Trophoblast cell (in vitro differentiated cells and primary cell): ENCODE data around the gene SEC22A. TPM values are rescaled to one million over a fixed set of nuclear protein-coding genes. Genes with fewer than 3 reads are reported as not detected.

Experiments used
- DNase-seq, 2 donors: peaks; one replicate each; pipeline ENCODE4 v3.0.0-alpha.2; 2016
- H2AFZ ChIP-seq: 2 replicates; pipeline ENCODE4 v1.6.1; 2013; ENCODE audit warnings: low read length, moderate library complexity, mild to moderate bottlenecking; ENCODE audit not compliant: insufficient read depth, poor library complexity
- H2AK5ac ChIP-seq: 2 replicates; pipeline ENCODE4 v1.6.1; 2013; ENCODE audit warnings: mild to moderate bottlenecking, low read length
- H2BK120ac ChIP-seq: 2 replicates; pipeline ENCODE4 v1.6.1; 2013; ENCODE audit warnings: low read length, mild to moderate bottlenecking, moderate library complexity; ENCODE audit not compliant: insufficient read depth, poor library complexity
- H2BK12ac ChIP-seq: 2 replicates; pipeline ENCODE4 v1.6.1; 2013; ENCODE audit warnings: mild to moderate bottlenecking, low read length, moderate library complexity
- H2BK5ac ChIP-seq: 2 replicates; pipeline ENCODE4 v1.6.1; 2013; ENCODE audit warnings: low read length, low read depth, moderate library complexity, mild to moderate bottlenecking; ENCODE audit not compliant: poor library complexity
- H3K14ac ChIP-seq: 2 replicates; pipeline ENCODE4 v1.6.1; 2013; ENCODE audit warnings: mild to moderate bottlenecking, low read length
- H3K18ac ChIP-seq: 2 replicates; pipeline ENCODE4 v1.6.1; 2013; ENCODE audit warnings: mild to moderate bottlenecking, low read length
- H3K23ac ChIP-seq: 2 replicates; pipeline ENCODE4 v1.6.1; 2013; ENCODE audit warnings: low read length
- H3K27ac ChIP-seq: 2 replicates; pipeline ENCODE4 v1.5.1; 2013; ENCODE audit warnings: low read depth, mild to moderate bottlenecking, inconsistent platforms, low read length, moderate library complexity
- H3K27me3 ChIP-seq: 2 replicates; pipeline ENCODE4 v1.6.1; 2013; ENCODE audit warnings: inconsistent platforms, mild to moderate bottlenecking, low read length, moderate library complexity; ENCODE audit not compliant: insufficient read depth
- H3K36me3 ChIP-seq, 2 experiments: 1 replicate in 1 of 2; 2 replicates in 1 of 2; pipeline ENCODE4 v1.6.1; 2013; ENCODE audit warnings: low read length in 2 of 2, mild to moderate bottlenecking in 2 of 2, moderate library complexity in 1 of 2; ENCODE audit not compliant: insufficient read depth in 2 of 2, control insufficient read depth in 1 of 2
- H3K4ac ChIP-seq: 2 replicates; pipeline ENCODE4 v1.6.1; 2013; ENCODE audit warnings: low read depth, mild to moderate bottlenecking, low read length, moderate library complexity
- H3K4me1 ChIP-seq, 2 experiments: 1 replicate in 1 of 2; 2 replicates in 1 of 2; pipeline ENCODE4 v1.6.1; 2013; ENCODE audit warnings: low read length in 2 of 2, mild to moderate bottlenecking in 2 of 2, moderate library complexity in 1 of 2; ENCODE audit not compliant: insufficient read depth in 2 of 2, control insufficient read depth in 1 of 2
- H3K4me2 ChIP-seq: 2 replicates; pipeline ENCODE4 v1.6.1; 2013; ENCODE audit warnings: inconsistent platforms, mild to moderate bottlenecking, low read length, moderate library complexity
- H3K4me3 ChIP-seq: 2 replicates; pipeline ENCODE4 v1.5.1; 2013; ENCODE audit warnings: mild to moderate bottlenecking, low read depth, low read length, inconsistent platforms
- H3K79me1 ChIP-seq: one replicate; pipeline ENCODE4 v1.6.1; 2013; ENCODE audit warnings: low read length
- H3K79me2 ChIP-seq: 2 replicates; pipeline ENCODE4 v1.6.1; 2013; ENCODE audit warnings: low read length, mild to moderate bottlenecking; ENCODE audit not compliant: control insufficient read depth, insufficient read depth, poor library complexity
- H3K9ac ChIP-seq: 2 replicates; pipeline ENCODE4 v1.6.1; 2013; ENCODE audit warnings: mild to moderate bottlenecking, low read length
- H3K9me3 ChIP-seq: 2 replicates; pipeline ENCODE4 v1.6.1; 2013; ENCODE audit warnings: low read depth, mild to moderate bottlenecking, control low read depth, inconsistent platforms, low read length; ENCODE audit not compliant: insufficient read depth
- H4K12ac ChIP-seq: 2 replicates; pipeline ENCODE4 v1.6.1; 2013; ENCODE audit warnings: low read depth, mild to moderate bottlenecking, low read length, moderate library complexity
- H4K8ac ChIP-seq: 2 replicates; pipeline ENCODE4 v1.6.1; 2013; ENCODE audit warnings: low read depth, mild to moderate bottlenecking, low read length, moderate library complexity
- H4K91ac ChIP-seq: one replicate; pipeline ENCODE4 v1.6.1; 2013; ENCODE audit warnings: low read depth, mild to moderate bottlenecking, low read length, moderate library complexity
- WGBS: extraction: QIAGEN DNeasy Blood & Tissue Kit; methylation state at CpG from one replicate; pipeline ENCODE4 v1.1.7; 2013; ENCODE audit warnings: missing lambda C conversion rate; ENCODE audit not compliant: insufficient read length, insufficient coverage; ENCODE audit errors: extremely low coverage; 5-methylcytosine and 5-hydroxymethylcytosine counted together
- polyA plus RNA-seq: library from polyadenylated mRNA; stranded (reverse); fragments of 200-250 nt; gene quantifications from 2 replicates; pipeline ENCODE4 v1.2.3, GENCODE V29; 2013

SEC22A gene, protein sequence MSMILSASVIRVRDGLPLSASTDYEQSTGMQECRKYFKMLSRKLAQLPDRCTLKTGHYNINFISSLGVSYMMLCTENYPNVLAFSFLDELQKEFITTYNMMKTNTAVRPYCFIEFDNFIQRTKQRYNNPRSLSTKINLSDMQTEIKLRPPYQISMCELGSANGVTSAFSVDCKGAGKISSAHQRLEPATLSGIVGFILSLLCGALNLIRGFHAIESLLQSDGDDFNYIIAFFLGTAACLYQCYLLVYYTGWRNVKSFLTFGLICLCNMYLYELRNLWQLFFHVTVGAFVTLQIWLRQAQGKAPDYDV
- polyA plus RNA-seq: 10.4 and 10.9 TPM in 2 replicates

DNA sequence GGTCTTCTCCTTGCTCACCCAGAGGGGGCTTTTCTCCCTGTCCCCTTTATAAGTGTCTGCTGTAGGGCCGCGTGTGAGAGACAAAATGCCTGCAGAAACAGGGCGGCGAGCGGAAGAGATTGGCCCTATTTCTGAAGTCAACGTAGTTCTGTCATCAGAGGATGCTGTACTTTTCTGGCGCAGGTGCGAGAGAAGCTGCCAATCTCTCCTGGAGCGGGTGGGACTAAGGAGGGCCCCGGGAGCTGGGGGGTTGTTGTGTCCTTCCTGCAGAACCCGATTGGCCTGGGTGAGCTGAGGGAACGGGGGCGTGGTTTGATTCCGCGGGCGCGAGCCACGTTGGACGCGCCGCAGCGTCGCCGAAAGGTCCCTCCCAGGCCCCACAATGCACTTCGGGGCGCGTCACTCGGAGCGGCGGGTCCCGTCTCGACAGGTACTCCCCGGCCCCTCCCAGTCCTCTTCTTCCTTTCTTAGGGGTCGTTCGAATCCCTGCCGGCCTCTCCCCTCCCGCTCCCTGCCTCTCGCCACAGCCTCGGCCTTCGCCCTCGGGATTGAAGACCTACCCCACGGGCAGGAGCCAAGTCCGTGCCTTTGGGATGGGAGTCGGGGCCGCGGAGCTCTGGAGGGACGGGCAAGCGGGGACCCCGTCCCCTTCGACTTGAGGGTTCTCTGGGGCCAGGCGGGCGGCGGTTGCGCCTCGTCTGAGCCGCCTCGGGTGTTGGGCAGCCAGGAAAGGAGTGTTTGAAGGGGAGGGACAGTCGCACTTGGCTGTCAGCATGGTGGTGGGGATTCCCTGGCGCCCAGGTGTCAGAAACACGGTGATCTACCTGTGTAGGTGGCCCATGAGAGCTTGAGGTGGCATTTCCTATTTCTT, at the start of gene SEC22A:
TSS of gene SEC22A (plus strand) at position 387 of the 871 bp plus-strand sequence. CDS start 7,275 bp downstream, outside the sequence.
- peak within 1 kb of the TSS; percentile 72 for H3K4me2 ChIP-seq
- peak within 1 kb of the TSS; percentile 89 for H3K4me3 ChIP-seq
- H2BK12ac ChIP-seq: peak within 1 kb of the TSS; percentile 6
- H3K9ac ChIP-seq: peak within 1 kb of the TSS; percentile 80
- peak within 1 kb of the TSS; percentile 92 for H3K18ac ChIP-seq
- peak within 1 kb of the TSS; percentile 45 for H2BK5ac ChIP-seq
- no peaks in the 10 kb centered on the region for H3K27me3 ChIP-seq
- peak within 1 kb of the TSS; percentile 92 for H4K8ac ChIP-seq
- H2AK5ac ChIP-seq: peak within 1 kb of the TSS; percentile 45
- peak within 1 kb of the TSS; percentile 98 for H2AFZ ChIP-seq
- peaks cover 4% of the 10 kb centered on the region for H3K79me1 ChIP-seq
- peaks cover 4% of the 10 kb centered on the region for H3K79me2 ChIP-seq
- peak within 1 kb of the TSS; percentile 85 for H4K91ac ChIP-seq
- H4K12ac ChIP-seq: peak within 1 kb of the TSS; percentile 82
- no CpG with 5 or more reads among the region's 60 CpGs for WGBS
- peak within 1 kb of the TSS; percentile 97 for H3K14ac ChIP-seq
- peak within 1 kb of the TSS; percentile 16 for H3K27ac ChIP-seq
- no peaks in the 10 kb centered on the region for H3K36me3 ChIP-seq
- peak within 1 kb of the TSS; percentile 62 for H3K4ac ChIP-seq
- DNase-seq: peak; percentile 92 to 95
- peaks cover 4% of the 10 kb centered on the region in 2 experiments for H3K4me1 ChIP-seq
- peak within 1 kb of the TSS; percentile 79 for H2BK120ac ChIP-seq
- H3K9me3 ChIP-seq: no peaks in the 10 kb centered on the region
- H3K23ac ChIP-seq: no peak within 1 kb of the TSS

DNA sequence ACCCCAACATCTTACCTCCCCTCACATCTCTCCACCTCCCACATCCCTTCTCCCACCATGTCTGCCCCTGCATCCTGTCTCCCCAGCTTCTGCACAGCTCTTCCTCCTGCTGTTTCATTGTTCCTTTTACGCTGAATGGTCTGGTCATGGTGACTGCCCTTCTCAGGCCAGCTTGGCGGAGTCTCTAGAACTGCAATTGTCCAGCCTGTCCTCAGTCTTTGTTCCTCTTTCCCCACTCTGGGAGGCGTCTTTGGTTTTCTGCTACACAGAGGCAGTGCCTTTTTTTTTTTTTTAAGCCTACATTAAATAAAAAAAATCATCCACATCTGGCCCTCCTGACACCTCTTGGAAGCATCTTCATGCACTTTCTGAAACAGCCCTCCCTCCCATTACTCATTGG, 49.1 kb upstream of the SEC22A start:
- no peak for DNase-seq
- Histone ChIP-seq H3K23ac (no peak overlapping the region), H3K27me3 (no peaks in the 10 kb centered on the region), H3K79me2 (no peaks in the 10 kb centered on the region), H4K12ac (no peak overlapping the region), H2BK12ac (no peak overlapping the region), H3K4me3 (no peak overlapping the region), H4K8ac (no peak overlapping the region), H3K27ac (no peak overlapping the region), H2BK120ac (no peak overlapping the region), H2AK5ac (no peak overlapping the region), H3K4me2 (no peak overlapping the region), H2AFZ (no peak overlapping the region), H3K18ac (no peak overlapping the region), H3K36me3 (peaks cover 68 to 73% of the 10 kb centered on the region in 2 experiments), H3K4ac (no peak overlapping the region), H3K4me1 (no peaks in the 10 kb centered on the region), H4K91ac (no peak overlapping the region), H3K9ac (no peak overlapping the region), H3K14ac (no peak overlapping the region), H3K79me1 (no peaks in the 10 kb centered on the region), H3K9me3 (no peaks in the 10 kb centered on the region), H2BK5ac (no peak overlapping the region)
- no CpG with 5 or more reads among the region's 3 CpGs for WGBS

DNA sequence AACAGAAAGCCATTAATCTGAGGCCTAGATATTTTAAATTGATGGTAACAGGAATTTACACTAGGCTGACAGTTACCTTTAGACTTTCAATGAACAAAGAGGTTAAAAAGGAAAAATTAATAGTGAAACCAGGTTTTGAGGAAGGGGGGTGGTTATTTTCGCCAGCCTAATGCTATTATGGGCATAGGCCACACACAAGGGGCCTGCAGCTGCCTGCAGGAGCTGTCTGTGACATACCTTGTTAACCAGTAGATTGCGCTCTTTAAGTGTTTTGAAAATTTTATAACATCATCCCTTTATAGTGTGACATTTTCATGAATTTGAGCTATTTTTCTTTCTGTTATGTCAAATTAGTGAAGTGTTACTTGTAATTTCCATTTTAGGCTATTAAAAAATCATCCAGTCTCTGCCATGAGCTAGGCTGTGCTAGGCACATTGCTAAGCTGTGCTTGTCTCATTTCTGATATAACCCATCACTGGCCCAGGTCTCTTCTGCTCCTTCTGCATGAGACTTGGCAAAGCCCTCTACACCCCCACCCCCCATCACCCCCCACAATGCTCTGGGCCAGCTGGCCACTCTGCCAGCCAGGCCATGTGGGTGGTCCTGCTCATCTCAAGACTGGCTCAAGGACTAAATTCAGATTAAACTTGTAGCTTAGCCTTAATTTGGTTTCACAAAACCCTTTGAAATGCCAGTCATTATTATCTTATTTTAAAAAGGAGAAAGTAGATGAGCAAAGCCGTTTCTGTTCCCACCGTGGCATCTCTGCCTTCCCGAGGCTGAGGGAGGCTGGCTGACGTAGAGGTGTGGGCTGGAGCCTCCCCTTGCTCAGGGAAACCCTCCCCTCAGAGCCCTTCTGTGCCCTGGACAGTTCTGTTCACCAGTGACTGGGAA, 48.4 kb upstream of the SEC22A start:
- Histone ChIP-seq H2BK120ac (no peak overlapping the region), H4K8ac (no peak overlapping the region), H2AK5ac (no peak overlapping the region), H3K79me2 (no peaks in the 10 kb centered on the region), H2BK5ac (no peak overlapping the region), H3K4me2 (no peak overlapping the region), H3K36me3 (peaks cover 72% of the 10 kb centered on the region in 2 experiments), H2BK12ac (no peak overlapping the region), H3K27me3 (no peaks in the 10 kb centered on the region), H4K91ac (no peak overlapping the region), H3K4me3 (no peak overlapping the region), H3K4me1 (no peaks in the 10 kb centered on the region), H3K79me1 (no peaks in the 10 kb centered on the region), H3K4ac (no peak overlapping the region), H3K9ac (no peak overlapping the region), H3K9me3 (no peaks in the 10 kb centered on the region), H3K27ac (no peak overlapping the region), H3K14ac (no peak overlapping the region), H2AFZ (no peak overlapping the region), H4K12ac (no peak overlapping the region), H3K23ac (no peak overlapping the region), H3K18ac (no peak overlapping the region)
- WGBS: no CpG with 5 or more reads among the region's 6 CpGs
- no peak for DNase-seq
